GM12874 (cell line): Measurements from ENCODE around the gene KIF19.

ENCODE experiments used
- TF ChIP-seq, protein P1 (sequence below): IDR thresholded peaks from 2 replicates; pipeline ENCODE4 v1.5.1; 2011; ENCODE audit warnings: low read depth, mild to moderate bottlenecking, control low read depth, low read length, moderate library complexity; ENCODE audit not compliant: insufficient read depth

The KIF19 gene

DNA sequence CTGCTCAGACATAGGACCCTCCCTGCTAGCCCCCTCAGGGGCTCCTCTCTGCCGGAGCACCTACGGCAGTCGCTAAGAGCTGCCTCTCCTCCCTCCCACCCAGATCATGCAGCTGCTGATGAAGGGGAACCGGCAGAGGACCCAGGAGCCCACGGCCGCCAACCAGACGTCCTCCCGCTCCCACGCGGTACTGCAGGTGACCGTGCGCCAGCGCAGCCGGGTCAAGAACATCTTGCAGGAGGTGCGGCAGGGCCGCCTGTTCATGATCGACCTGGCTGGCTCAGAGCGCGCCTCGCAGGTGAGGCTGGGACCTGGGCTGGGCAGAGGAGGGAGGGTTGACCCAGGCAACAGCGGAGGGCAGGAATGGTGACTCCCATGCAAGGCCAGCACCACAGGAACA is 18.6 kb downstream of the KIF19 start:
- TF ChIP-seq, protein P1, sequence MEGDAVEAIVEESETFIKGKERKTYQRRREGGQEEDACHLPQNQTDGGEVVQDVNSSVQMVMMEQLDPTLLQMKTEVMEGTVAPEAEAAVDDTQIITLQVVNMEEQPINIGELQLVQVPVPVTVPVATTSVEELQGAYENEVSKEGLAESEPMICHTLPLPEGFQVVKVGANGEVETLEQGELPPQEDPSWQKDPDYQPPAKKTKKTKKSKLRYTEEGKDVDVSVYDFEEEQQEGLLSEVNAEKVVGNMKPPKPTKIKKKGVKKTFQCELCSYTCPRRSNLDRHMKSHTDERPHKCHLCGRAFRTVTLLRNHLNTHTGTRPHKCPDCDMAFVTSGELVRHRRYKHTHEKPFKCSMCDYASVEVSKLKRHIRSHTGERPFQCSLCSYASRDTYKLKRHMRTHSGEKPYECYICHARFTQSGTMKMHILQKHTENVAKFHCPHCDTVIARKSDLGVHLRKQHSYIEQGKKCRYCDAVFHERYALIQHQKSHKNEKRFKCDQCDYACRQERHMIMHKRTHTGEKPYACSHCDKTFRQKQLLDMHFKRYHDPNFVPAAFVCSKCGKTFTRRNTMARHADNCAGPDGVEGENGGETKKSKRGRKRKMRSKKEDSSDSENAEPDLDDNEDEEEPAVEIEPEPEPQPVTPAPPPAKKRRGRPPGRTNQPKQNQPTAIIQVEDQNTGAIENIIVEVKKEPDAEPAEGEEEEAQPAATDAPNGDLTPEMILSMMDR: no peak

- TF ChIP-seq, protein P1: no peak
Measured at GRCh38 chr17:74345433-74346241, 19.6 kb downstream of the KIF19 start.

DNA sequence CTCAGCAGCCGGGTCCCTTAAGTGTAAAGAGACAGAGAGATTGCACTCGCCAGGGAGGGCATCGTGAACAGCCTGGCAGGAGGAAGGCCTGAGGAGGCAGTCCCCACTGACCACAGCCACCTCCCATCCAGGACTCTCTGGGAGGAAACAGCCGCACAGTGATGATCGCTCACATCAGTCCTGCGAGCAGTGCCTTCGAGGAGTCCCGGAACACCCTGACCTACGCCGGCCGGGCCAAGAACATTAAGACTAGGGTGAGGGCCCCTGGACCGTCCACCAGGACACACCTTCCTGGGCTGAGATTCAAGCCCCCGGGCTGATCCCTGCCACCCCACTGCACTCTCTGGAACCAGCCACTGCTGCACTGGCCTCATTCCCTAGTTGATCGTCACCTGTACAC is 21.6 kb downstream of the KIF19 start:
- TF ChIP-seq, protein P1: no peak

GRCh38 chr17:74349120-74349519 is 23.1 kb downstream of the KIF19 start:
- TF ChIP-seq, protein P1: no peak

DNA sequence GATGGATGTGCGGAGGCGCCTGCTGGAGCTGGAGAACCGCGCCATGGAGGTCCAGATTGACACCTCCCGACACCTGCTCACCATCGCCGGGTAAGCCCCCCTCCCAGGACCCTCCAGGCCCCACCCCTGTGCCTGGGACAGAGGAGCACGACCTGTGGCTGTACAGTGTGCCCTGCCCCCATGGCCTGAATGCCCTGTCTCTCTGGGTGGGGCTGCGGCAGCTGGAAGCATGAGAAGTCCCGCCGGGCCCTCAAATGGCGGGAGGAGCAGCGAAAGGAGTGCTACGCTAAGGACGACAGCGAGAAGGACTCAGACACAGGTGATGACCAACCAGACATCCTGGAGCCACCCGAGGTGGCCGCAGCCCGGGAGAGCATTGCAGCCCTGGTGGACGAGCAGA is 24.5 kb downstream of the KIF19 start:
- TF ChIP-seq, protein P1: no peak

DNA sequence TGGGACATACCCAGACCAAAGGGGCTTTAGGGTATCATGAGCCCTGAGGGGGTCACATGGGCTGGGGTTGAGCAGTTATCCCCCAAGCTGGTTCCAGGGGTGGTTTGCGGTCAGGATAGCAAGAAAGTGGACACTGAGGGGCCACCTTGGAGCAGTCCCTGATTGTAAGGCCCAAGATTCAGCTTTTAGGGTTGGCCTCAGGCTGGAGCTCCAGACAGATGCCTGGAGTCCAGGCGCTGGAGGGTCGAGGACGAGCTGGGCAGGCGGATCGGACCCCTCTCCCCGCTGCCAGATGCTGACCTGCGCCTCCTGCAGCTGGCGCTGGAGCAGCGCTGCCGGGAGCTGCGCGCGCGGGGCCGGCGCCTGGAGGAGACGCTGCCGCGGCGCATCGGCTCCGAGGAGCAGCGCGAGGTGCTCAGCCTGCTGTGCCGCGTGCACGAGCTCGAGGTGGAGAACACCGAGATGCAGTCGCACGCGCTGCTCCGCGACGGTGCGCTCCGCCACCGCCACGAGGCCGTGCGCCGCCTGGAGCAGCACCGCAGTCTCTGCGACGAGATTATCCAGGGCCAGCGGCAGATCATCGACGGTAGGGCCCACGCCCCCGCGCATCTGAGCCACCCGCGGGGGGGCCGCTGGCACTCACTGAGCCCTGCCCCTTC is 25.7 kb downstream of the KIF19 start:
- TF ChIP-seq, protein P1: no peak

DNA sequence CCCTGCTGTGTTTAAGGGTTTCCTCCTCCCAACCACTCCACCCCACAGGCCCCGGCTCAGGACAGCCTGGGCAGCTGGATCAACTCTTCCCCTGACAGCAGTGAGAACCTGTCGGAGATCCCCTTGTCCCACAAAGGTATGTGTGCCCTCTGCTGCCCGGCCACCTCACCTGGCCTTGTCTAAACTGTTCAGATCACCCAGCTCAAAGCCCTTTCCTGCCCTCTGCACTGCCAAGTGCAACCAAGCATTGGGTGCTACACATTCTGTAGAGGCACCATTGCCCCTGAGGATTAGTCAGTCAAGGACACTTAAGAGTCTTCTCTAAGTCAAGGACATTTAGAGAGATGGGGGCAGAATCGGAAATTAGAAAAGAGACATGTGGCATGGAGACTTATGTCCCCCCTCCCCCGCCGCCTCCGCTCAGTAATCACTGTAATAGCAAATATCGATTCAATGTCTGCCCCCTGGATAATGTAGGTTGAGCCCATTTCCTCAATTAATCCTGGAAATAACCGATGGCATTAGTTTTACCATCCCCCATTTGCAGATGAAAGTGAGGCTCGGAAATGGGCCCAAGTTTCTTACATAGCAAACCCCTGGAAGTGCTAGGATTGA is 27.5 kb downstream of the KIF19 start:
- TF ChIP-seq, protein P1: no peak
